Measurements from ENCODE around the gene TWIST2.

The TWIST2 gene

DNA sequence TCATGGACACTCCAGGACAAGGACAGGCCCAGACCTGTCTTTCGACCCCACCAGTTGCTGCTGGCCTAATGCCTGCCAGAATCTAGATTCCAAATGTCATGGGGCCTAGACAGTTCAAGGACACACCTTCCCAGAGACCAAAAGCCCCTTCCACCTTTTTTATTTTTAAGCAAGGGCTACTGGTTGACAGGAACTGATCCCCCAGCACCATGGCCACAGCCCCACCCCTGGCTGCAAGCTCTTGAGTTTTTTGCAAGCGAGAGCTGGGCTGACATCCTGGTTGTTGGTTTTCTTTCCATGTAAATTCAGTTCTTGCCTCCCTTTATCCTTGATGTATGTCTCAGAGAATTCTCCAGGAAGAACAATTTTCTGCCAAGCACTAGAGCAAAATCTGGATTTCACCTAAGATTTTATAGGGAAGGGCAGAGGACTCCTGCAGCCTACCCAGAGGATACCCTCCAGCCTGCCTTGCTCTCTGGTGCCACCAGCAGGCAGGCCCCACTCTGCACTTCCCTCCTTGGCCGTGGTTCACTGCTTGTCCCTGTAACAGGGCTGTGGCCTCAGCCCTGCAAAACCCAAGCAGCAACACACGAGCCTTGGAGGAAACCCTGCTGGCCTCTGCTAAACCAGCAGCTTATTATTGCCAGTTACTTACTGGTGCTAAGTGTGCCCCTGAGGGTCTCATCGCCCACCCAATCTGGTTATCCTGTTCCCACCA lies 97.7 kb downstream of the TWIST2 start:
- Mint-ChIP-seq H3K27ac (no peak overlapping the region), H3K9me3 (no peaks in the 10 kb centered on the region), H3K36me3 (no peaks in the 10 kb centered on the region), H3K4me1 (peaks cover 18% of the 10 kb centered on the region), H3K4me3 (no peak overlapping the region)
- peak; percentile 44 for ATAC-seq
- DNase-seq (ENCODE audit: low spot score in 2 of 2), result no peak

DNA sequence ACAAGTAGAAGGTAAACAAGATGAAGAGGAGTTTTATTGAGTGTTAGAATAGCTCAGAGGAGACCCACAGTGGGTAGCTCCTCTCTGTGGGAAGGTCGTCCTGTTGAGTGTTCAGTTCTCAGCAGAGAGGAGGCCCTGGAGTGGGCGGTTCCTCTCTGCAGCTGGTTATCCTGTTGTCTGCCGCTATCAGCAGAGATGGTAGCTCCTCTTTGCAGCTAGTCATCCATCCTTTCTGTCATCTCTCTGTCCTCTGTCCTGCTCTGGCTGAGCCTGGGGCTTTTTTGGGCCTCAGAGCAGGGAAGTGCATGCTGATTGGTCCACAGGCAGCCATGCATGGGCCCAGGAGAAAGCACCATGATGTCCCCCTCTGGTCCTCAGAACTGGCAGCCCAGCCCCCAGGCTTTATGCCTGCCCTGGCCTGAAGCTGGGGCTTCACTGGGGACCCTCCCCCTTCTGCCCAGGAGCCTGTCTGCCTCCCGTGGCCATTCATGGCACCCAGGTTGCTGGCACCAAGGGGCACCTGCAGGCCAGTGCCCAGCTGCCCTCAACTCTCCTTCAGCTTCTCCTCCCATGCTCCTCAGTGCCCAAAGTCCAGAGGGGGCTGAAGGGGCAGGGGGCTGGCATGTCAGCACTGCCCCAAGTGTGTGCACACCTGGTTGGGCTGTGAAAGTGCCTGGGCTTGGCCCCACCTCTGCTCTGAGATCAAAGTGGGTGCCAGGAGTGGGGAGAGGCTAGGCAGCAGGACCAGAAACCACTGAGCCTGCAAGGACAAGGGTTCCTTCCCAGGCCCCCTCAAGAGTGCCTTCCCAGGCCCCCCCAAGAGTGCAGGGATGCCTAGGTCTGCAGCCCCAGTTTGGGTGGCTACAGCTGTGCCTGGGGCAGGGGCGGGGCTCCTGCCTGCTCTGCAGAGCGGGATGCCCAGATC lies 98.7 kb downstream of the TWIST2 start:
- Mint-ChIP-seq H3K9me3 (no peaks in the 10 kb centered on the region), H3K4me1 (peaks cover 13% of the 10 kb centered on the region), H3K36me3 (no peaks in the 10 kb centered on the region), H3K4me3 (no peak overlapping the region), H3K27ac (no peak overlapping the region)
- DNase-seq (ENCODE audit: low spot score in 2 of 2), result no peak
- no peak for ATAC-seq

DNA sequence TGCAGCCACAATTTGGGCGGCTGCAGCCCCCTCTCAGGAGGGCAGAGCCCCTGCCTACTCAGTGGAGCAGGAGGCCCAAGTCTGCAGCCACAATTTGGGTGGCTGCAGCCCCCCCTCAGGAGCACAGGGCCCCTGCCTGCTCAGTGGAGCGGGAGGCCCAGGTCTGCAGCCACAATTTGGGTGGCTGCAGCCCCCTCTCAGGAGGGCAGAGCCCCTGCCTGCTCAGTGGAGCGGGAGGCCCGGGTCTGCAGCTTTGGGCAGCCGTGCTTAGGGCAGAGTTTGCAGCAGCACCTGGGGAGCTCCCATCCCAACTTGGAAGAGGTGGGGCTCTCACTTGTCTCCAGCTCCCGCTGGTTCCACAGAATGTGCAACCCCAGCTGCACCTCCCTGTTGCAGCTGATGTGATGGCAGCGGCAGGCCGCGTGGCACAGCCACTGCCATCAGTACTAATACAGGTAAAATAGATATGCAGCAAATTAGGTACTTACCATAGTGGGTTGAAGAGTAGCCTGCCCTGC lies 99.4 kb downstream of the TWIST2 start:
- DNase-seq (ENCODE audit: low spot score in 2 of 2) (no peak), ATAC-seq (no peak)
- H3K36me3 Mint-ChIP-seq, result no peaks in the 10 kb centered on the region
- H3K4me3 Mint-ChIP-seq, result no peak overlapping the region
- peaks cover 13% of the 10 kb centered on the region for H3K4me1 Mint-ChIP-seq
- H3K9me3 Mint-ChIP-seq, result no peaks in the 10 kb centered on the region
- no peak overlapping the region for H3K27ac Mint-ChIP-seq

DNA sequence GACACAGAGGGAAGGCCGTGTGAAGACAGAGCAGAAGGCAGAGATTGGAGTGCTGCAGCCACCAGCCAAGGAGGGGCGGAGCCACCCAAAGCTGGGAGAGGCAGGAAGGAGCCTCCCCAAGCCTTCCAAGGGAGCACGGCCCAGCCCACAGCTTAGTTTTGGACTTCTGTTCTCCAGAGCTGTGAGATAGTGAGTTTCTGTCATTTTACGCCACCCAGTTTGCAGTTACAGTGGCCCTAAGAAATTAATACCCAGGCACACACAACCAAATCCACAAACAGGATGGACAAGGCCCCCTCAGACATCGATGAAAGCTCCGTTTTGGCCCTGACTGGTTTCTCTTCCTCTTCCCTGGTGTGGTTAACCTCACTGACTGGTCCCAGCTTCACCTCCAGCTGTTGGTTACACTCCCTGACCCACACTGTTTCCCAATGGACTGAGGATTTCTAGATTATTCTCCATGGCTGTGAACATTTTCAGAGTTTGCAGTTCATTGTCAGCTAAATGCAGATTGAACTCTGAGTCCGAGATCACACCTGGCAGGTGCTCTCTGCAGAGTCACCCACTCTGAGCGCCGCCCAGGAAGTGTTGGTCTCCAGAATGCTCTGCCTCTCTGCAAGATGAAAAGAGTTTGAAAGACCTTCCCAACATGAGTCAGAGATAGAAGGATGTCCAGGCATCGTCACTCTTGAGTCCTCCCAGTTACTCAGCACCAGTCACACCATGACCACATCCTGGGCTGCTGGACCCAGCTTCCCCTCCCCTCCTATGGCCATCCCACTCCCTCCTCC lies 100.2 kb downstream of the TWIST2 start:
- Mint-ChIP-seq H3K27ac (no peak overlapping the region), H3K9me3 (no peaks in the 10 kb centered on the region), H3K36me3 (no peaks in the 10 kb centered on the region), H3K4me1 (peaks cover 13% of the 10 kb centered on the region), H3K4me3 (no peak overlapping the region)
- no peak for DNase-seq (ENCODE audit: low spot score in 2 of 2)
- ATAC-seq, result no peak

DNA sequence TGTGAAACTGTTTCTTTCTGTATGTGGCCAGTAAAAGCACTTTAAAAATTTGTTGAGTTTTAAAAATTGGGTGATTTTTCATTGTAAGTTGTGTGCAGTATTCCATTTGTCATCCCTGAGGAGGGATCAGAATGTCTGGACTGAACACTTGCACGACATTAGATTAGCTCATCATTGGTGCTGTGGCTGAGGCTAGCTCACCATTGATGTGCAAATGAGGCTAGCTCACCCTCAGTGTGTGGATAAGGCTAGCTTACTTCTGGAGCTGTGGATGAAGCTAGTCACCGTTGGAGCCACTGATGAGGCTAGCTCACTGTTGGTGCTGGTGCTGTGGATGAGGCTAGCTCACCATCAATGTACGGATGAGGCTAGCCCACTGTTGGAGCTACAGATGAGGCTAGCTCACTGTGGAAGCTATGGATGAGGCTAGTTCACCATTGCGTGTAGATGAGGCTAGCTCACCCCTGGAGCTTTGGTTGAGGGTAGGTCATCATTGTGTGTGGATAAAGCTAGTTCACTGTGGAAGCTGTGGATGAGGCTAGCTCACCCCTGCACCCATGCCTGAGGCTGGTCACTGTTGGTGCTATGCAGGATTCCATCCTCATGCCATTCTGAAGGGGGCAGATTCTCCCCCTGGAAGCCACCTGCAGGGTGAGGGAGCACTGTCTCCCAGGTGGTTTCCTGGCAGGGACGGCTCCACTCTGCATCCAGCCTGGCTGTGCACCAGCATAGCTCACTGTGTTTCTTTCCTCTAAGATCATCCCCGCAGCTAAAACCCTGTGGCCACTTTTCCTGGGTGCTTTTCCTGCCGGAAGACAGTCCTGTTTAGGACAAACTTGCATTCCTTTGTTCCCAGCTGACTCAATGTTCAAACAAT lies 101.1 kb downstream of the TWIST2 start:
- H3K4me1 Mint-ChIP-seq, result peaks cover 13% of the 10 kb centered on the region
- DNase-seq (ENCODE audit: low spot score in 2 of 2) (peak in 1 of 2 donors; percentile 25), ATAC-seq (peak; percentile 25)
- no peaks in the 10 kb centered on the region for H3K9me3 Mint-ChIP-seq
- H3K27ac Mint-ChIP-seq, result no peak overlapping the region
- H3K4me3 Mint-ChIP-seq, result no peak overlapping the region
- no peaks in the 10 kb centered on the region for H3K36me3 Mint-ChIP-seq

DNA sequence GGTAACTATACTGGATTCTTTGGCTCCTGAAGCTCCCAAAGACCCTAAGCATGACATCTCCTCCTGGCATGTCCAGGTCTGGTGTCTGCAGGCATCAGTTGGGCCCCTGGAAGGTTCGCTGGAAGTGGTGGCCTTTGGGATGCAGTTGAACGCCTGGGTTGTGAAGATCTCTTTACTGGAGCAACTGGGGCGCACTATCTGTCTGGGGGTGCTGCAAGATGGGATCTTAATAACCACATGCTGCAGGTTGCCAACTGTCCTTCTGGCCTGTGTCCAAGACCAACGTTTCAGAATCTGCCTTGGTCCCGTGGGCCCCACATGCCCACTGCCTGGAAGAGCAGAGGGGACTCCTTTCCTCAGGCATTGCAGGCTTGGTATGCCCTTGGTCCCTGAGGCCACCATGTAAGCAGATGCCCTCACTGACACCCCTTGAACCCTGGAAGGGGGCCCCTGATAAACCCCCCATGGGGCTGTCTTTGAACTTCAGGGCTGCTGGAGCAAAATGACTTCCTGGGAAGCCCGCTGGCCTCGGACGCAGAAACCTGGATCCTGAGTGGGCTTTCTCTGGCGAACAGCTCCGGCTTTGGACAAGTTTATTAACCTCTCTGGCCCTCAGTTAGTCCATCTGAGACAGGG lies 101.9 kb downstream of the TWIST2 start:
- Mint-ChIP-seq H3K27ac (no peak overlapping the region), H3K4me3 (no peak overlapping the region), H3K4me1 (peaks cover 13% of the 10 kb centered on the region), H3K9me3 (no peaks in the 10 kb centered on the region), H3K36me3 (no peaks in the 10 kb centered on the region)
- ATAC-seq (no peak), DNase-seq (ENCODE audit: low spot score in 2 of 2) (peak in 1 of 2 donors; percentile 23)

DNA sequence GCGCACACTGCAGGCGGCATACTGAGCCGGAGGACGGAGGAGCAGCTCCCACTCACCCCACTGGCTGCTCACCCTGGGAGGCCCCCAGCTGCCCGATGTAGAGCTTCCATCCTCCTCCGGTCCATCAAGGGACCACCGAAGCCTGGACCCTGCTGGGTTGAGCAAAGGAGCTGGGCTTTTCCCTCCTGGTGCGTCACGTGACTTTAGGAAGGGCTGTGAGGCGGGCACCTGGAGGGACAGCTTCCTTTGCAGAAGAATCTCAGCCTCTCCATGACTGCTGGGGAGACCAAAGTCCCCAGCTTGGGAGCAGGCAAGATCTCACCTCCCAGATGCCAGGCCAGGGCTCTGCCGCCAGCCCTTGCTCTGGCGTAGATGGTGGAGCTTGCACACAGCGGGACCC lies 102.7 kb downstream of the TWIST2 start:
- ATAC-seq, result no peak
- Mint-ChIP-seq H3K9me3 (no peaks in the 10 kb centered on the region), H3K36me3 (no peaks in the 10 kb centered on the region), H3K27ac (no peak overlapping the region), H3K4me1 (peaks cover 13% of the 10 kb centered on the region), H3K4me3 (no peak overlapping the region)
- peak in 1 of 2 donors; percentile 26 for DNase-seq (ENCODE audit: low spot score in 2 of 2)

DNA sequence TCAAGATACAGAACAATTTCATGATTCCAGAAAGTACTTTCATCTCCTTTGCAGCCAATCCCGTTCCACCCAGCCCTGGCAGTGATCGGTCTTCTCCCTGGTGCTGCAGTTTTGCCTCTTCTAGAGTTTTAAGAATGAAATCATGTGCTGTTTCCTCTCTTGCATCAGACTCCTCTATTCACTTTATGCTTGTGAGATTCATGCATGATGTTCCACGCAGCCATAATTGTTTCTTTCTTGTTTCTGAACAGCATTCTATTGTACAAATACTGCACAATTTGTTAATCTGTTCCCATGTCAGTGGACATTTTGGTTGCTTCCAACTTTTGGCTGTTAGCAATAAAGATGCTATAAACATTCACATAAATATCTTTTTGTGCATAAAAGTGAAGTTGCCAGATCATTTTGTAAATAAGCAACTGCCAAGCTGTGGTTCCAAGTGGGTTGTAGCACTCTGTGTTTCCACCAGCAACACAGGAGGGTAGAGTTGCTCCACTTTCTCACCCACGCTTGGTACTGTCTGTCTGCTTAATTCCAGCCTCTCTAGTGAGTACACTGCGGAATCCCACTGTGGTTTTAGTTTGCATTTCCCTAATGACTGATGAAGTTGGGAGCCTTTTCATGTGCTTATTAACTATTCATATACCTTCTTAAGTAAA lies 104.5 kb downstream of the TWIST2 start:
- no peaks in the 10 kb centered on the region for H3K36me3 Mint-ChIP-seq
- no peak for ATAC-seq

DNA sequence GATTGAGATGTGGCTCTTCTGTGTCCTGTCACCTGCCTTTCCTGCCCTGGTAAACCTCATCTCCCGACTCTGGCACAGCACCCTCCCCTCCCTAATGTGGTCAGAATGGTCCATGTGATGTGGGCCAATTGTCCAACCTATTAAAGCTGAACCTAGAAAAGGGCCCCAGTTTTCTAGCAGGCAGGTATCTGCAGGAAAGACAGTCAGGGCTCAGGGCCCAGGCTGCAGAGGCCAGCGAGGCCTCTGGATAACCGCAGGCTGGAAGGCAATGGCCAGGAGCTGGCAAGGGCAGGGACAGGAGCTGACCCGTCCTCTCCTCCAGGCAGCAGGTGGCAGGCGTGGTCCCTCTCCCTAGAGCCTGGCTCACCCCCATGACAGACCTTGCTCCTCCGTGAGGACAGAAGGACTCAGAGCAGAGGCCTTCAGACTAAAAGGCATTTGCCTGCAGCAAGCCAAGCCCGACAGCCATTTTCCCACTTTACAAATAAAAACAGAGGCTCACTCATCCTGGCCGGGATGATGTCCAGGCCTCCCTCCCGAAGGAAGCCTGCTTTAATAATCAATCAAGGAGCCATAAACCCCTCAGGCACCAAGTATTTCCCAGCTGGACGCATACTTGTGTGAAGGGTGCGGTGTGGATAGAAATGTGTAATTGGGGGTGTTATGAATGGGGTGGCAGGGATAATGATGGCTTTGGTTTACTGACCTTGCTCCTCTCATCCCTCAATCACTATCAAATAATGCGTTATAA lies 107.1 kb downstream of the TWIST2 start:
- ATAC-seq (no peak), DNase-seq (ENCODE audit: low spot score in 2 of 2) (no peak)
- Mint-ChIP-seq H3K9me3 (no peaks in the 10 kb centered on the region), H3K4me1 (no peaks in the 10 kb centered on the region), H3K36me3 (no peaks in the 10 kb centered on the region), H3K4me3 (no peak overlapping the region), H3K27ac (no peak overlapping the region)

More for the DNA sequence above, 104.5 kb downstream of the TWIST2 start:
- H3K27ac Mint-ChIP-seq, result no peak overlapping the region
- peaks cover 13% of the 10 kb centered on the region for H3K4me1 Mint-ChIP-seq
- no peaks in the 10 kb centered on the region for H3K9me3 Mint-ChIP-seq
- no peak overlapping the region for H3K4me3 Mint-ChIP-seq
- no peak for DNase-seq (ENCODE audit: low spot score in 2 of 2)

DNA sequence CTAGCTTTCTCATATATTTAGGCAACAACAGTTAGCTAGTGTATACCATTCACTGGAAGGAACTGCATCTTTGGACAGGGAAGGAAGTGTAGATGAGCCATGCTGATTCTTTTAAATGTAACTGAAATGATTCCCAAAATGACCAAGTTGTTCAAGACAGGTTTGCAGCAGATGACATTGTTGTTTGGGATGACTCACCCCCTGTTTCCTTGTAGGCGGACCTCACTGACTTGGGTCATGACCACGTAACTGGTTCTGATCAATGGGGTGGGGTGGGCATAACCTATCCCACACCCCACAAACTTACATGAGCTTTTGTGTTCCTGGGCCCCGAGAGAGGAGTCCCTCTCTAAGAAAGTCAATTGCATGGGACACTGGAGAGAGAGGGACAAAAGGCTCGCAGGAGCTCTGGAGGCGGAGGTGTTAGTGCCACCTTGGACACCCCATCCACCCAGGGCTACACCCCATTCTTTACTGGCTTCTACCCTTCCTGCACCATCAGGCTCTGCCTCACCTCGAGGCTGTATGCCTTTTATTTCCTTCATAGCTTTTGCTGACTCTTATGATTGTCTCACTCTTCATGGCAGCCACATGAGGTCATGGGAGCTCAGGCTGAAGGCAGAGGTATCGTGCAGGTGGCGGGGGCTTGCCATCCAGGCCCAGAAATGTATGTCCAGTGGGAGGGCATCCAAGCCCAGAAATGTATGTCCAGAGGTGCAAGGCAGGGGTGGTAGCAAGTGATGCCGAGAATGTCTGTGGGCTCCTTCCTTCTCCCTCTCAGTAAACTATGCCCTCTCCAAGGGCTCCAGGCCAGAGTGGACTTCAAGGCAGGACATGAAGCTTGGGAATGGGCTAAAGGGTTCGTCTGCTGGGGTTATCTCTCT lies 108.0 kb downstream of the TWIST2 start:
- peak in 1 of 2 donors; percentile 34 for DNase-seq (ENCODE audit: low spot score in 2 of 2)
- Mint-ChIP-seq H3K4me3 (no peak overlapping the region), H3K9me3 (no peaks in the 10 kb centered on the region), H3K27ac (no peak overlapping the region), H3K4me1 (no peaks in the 10 kb centered on the region), H3K36me3 (no peaks in the 10 kb centered on the region)
- ATAC-seq, result no peak

DNA sequence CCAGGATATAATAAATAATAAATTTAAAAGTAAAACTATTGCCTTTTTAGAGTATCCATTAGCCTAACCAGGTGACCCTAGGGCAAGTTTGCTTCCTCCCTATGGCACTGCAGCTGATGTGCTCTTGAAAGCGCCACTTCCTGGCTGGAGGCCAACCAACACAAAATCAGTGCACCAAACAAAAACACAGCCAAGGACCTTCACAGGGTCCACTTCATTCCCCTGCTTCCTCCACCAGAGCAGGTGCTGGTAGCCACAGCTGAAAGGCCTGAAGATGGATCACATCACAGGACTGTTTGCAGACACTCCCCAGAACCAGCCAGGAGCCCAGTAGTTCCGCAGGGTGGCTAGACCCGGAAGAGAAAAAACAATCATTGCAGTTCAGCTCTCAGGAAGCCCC lies 108.8 kb downstream of the TWIST2 start:
- DNase-seq (ENCODE audit: low spot score in 2 of 2) (peak in 1 of 2 donors; percentile 30), ATAC-seq (no peak)
- Mint-ChIP-seq H3K36me3 (no peaks in the 10 kb centered on the region), H3K4me3 (no peak overlapping the region), H3K4me1 (no peaks in the 10 kb centered on the region), H3K9me3 (no peaks in the 10 kb centered on the region), H3K27ac (no peak overlapping the region)

Measured in stimulated activated effector memory CD8-positive, alpha-beta T cell treated with anti-CD3 and anti-CD28 coated beads, Interleukin-12 subunit alpha, Interleukin-12 subunit beta, amount 100 ng/mL, for 72 hours (primary cell).